Daoy (cell line): ENCODE data around the gene PVRIG. TPM values are rescaled to one million over a fixed set of nuclear protein-coding genes. Genes with fewer than 3 reads are reported as not detected.
"Not testable (repeated sequence)": the region's sequence is repeated elsewhere in the genome, so short reads cannot be mapped to it uniquely, and the experiment has no call there.

Source experiments
- DNase-seq: peaks from one replicate; pipeline ENCODE4 v3.0.0-alpha.2; 2015; ENCODE audit warnings: low read depth
- total RNA-seq: library from RNA; depleted of rRNA; stranded (reverse); fragments of >200 nt; shearing (Covaris generic); gene quantifications from 2 replicates; pipeline ENCODE4 v1.2.3, GENCODE V29; 2014

PVRIG gene
- total RNA-seq, 1 experiment from 2014 or later = not detected

- DNase-seq = no peak
These were observed 24.5 kb upstream of the PVRIG start for GRCh38 chr7:100195222-100195621.

- DNase-seq = not testable (repeated sequence)
These were observed 23.8 kb upstream of the PVRIG start for GRCh38 chr7:100195901-100196322.

- no peak for DNase-seq
These were observed 21.5 kb upstream of the PVRIG start for GRCh38 chr7:100198266-100198665.

- no peak for DNase-seq
These were observed 19.1 kb upstream of the PVRIG start for GRCh38 chr7:100200693-100201092.

- no peak for DNase-seq
These were observed 15.3 kb upstream of the PVRIG start for GRCh38 chr7:100204454-100204853.

- DNase-seq = no peak
These were observed 10.8 kb upstream of the PVRIG start for GRCh38 chr7:100208911-100209408.

- DNase-seq = no peak
These were observed 10.3 kb upstream of the PVRIG start for GRCh38 chr7:100209493-100209892.

GRCh38 chr7:100210805-100211204 is 8.9 kb upstream of the PVRIG start:
- no peak for DNase-seq

GRCh38 chr7:100211342-100211780 is 8.4 kb upstream of the PVRIG start:
- no peak for DNase-seq

- DNase-seq = no peak
These were observed 7.0 kb upstream of the PVRIG start for GRCh38 chr7:100212631-100213286.

- no peak for DNase-seq
These were observed 6.1 kb upstream of the PVRIG start for GRCh38 chr7:100213672-100214071.

- not testable (repeated sequence) for DNase-seq
These were observed 5.4 kb upstream of the PVRIG start for GRCh38 chr7:100214356-100214755.

GRCh38 chr7:100215895-100216294 is 3.9 kb upstream of the PVRIG start:
- no peak for DNase-seq

GRCh38 chr7:100217934-100218333 is 1.8 kb upstream of the PVRIG start:
- not testable (repeated sequence) for DNase-seq

GRCh38 chr7:100219271-100219737 is 445 bp upstream of the PVRIG start:
- no peak for DNase-seq

GRCh38 chr7:100220586-100221230 is 959 bp downstream of the PVRIG start:
- DNase-seq = no peak

GRCh38 chr7:100221231-100221718 is 1.5 kb downstream of the PVRIG start:
- DNase-seq = no peak

GRCh38 chr7:100221767-100222444 is 2.2 kb downstream of the PVRIG start:
- no peak for DNase-seq

- DNase-seq = no peak
These were observed 2.8 kb downstream of the PVRIG start for GRCh38 chr7:100222445-100223132.

- DNase-seq = not testable (repeated sequence)
These were observed 3.7 kb downstream of the PVRIG start for GRCh38 chr7:100223376-100223927.

GRCh38 chr7:100224891-100225290 is 5.1 kb downstream of the PVRIG start:
- DNase-seq = not testable (repeated sequence)
